WERI-Rb-1 (cell line): Measurements from ENCODE around the gene DENND5B.

Experiments
- DNase-seq: peaks from one replicate; pipeline ENCODE4 v3.0.0-alpha.2; 2020
- H3K27ac ChIP-seq: fragments of 250-450 bp; sonication (Bioruptor Pico); 2 replicates; pipeline ENCODE4 v1.5.1; 2020; ENCODE audit warnings: mild to moderate bottlenecking, moderate library complexity
- H3K27me3 ChIP-seq: fragments of 250-450 bp; sonication (Bioruptor Pico); 2 replicates; pipeline ENCODE4 v1.5.1; 2021; ENCODE audit warnings: mild to moderate bottlenecking, low read depth, moderate library complexity; ENCODE audit not compliant: insufficient read depth, severe bottlenecking
- H3K36me3 ChIP-seq: fragments of 250-450 bp; sonication (Bioruptor Pico); 2 replicates; pipeline ENCODE4 v1.5.1; 2020; ENCODE audit warnings: mild to moderate bottlenecking, moderate library complexity
- H3K4me3 ChIP-seq: 2 replicates; pipeline ENCODE4 v1.5.1; 2011; ENCODE audit warnings: low read depth, mild to moderate bottlenecking, control low read depth, low read length
- H3K9me3 ChIP-seq: fragments of 250-450 bp; sonication (Bioruptor Pico); 2 replicates; pipeline ENCODE4 v1.5.1; 2021; ENCODE audit warnings: mild to moderate bottlenecking, moderate library complexity; ENCODE audit not compliant: severe bottlenecking
- TF ChIP-seq, protein P1 (sequence below): IDR thresholded peaks from 2 replicates; pipeline ENCODE4 v1.5.1; 2011; ENCODE audit warnings: low read depth, mild to moderate bottlenecking, control low read depth, inconsistent platforms, low read length

Gene DENND5B

DNA sequence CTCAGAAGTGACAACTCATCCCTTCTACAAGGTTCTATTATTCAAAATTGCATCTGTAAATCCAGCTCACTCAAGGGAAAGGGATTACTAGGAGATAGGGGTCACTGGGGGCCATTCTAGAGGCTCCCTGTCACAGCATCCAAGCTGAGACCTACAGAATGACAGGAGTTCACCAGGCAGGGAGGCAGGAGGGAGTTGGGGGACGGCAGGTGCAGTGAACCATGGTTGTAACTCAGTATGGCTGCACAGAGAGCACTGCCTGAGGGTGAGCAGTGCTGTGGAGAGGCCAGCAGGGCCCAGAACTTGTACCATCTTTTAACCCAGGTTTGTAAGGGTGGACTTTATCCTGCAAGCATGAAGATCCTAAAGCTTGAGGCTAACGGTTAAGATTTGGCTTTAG is 227.1 kb downstream of the DENND5B start:
- Histone ChIP-seq H3K36me3 (no peaks in the 10 kb centered on the region), H3K27ac (peak overlapping the region; percentile 55), H3K9me3 (no peaks in the 10 kb centered on the region), H3K27me3 (no peaks in the 10 kb centered on the region), H3K4me3 (no peak overlapping the region)
- TF ChIP-seq, protein P1, sequence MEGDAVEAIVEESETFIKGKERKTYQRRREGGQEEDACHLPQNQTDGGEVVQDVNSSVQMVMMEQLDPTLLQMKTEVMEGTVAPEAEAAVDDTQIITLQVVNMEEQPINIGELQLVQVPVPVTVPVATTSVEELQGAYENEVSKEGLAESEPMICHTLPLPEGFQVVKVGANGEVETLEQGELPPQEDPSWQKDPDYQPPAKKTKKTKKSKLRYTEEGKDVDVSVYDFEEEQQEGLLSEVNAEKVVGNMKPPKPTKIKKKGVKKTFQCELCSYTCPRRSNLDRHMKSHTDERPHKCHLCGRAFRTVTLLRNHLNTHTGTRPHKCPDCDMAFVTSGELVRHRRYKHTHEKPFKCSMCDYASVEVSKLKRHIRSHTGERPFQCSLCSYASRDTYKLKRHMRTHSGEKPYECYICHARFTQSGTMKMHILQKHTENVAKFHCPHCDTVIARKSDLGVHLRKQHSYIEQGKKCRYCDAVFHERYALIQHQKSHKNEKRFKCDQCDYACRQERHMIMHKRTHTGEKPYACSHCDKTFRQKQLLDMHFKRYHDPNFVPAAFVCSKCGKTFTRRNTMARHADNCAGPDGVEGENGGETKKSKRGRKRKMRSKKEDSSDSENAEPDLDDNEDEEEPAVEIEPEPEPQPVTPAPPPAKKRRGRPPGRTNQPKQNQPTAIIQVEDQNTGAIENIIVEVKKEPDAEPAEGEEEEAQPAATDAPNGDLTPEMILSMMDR = no peak
- DNase-seq = peak; percentile 75

DNA sequence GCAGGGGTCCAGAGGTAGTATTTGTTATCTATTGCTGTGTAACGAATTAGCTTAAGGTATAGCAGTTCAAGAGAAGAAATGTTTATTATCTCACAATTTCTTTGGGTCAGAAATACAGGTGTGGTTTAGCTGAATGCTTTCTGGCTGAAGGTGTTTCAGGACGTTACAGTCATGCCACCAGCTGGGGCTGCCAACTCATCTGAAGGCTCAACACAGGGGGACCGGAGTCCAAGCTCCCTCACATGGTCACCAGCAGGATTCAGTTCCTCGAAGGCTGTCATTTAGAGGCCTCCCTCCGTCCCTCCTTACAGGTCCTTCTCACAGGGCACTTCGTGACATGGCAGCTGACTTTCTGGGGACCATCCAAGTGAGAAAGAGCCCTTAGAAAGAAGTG is 227.5 kb downstream of the DENND5B start:
- DNase-seq = peak; percentile 49
- Histone ChIP-seq H3K36me3 (no peaks in the 10 kb centered on the region), H3K27me3 (no peaks in the 10 kb centered on the region), H3K27ac (peak overlapping the region; percentile 55), H3K4me3 (no peak overlapping the region), H3K9me3 (no peaks in the 10 kb centered on the region)
- TF ChIP-seq, protein P1 = no peak

DNA sequence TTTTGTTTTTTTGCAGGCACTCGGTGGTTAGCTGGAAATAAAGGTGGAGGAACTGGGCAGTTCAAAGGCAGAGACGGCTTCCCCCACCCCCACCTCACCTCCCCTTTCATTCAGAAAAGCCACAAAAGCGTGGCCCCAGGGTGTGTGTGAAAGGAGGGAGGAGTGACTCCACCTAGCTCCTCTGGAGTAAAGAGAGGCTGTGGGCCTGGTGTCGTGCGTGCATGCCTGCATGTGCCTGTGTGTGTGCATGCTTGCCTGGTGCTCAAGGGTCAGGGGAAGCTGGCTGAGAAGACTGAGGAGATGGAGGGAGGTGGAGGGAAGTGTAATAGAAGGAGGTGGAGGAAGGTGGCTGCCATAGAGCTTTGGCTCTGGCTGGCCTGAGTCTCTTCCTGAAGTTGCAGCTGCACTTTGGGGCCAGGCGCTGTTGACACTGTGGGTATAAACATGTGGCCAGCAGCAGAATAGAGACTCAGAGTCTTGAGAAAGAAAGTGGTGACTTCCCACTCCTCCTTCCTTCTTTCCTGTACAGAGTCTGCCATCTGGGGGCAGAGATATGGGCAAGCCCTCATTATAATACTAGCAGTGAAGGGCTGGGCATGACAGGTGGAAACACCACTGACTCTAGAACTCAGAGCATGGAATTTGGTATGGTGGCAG is 228.0 kb downstream of the DENND5B start:
- TF ChIP-seq, protein P1 = no peak
- no peaks in the 10 kb centered on the region for H3K27me3 ChIP-seq
- H3K9me3 ChIP-seq = no peaks in the 10 kb centered on the region
- H3K36me3 ChIP-seq = no peaks in the 10 kb centered on the region
- H3K27ac ChIP-seq = peak overlapping the region; percentile 55
- no peak overlapping the region for H3K4me3 ChIP-seq
- DNase-seq = peak; percentile 27

DNA sequence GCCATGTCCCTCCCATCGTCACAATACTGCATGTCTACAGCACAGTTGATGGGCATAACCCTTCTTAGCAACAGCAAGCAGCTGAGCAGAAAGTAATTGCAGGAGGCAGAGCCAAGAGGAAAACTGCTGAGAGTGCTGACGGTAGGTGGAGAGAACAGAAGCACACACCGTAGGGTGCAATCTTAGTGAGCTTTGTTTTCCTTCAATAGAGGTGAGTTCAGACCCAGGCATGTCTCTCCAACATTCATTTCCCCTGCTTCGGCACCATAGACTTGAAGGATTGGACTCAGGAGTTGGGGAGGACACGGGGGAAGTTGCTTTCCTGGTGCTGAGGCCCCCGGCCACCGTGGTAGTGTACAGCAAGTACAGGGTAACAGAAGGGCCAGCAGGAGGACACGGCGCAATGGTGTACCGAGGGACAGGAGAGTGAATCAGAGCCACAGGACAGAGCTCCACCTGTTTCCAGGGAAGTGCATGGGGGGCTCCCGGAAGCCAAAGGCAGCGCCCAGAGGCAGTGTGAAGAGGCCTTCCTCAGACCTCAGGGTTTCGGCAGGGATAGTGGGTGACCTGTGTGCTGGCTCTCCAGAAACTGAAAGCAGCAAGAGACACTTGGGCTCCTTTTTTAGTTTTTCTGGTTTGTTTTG is 228.7 kb downstream of the DENND5B start:
- Histone ChIP-seq H3K4me3 (no peak overlapping the region), H3K27me3 (no peaks in the 10 kb centered on the region), H3K27ac (peak overlapping the region; percentile 55), H3K36me3 (no peaks in the 10 kb centered on the region), H3K9me3 (no peaks in the 10 kb centered on the region)
- TF ChIP-seq, protein P1 = no peak
- DNase-seq = peak; percentile 52

DNA sequence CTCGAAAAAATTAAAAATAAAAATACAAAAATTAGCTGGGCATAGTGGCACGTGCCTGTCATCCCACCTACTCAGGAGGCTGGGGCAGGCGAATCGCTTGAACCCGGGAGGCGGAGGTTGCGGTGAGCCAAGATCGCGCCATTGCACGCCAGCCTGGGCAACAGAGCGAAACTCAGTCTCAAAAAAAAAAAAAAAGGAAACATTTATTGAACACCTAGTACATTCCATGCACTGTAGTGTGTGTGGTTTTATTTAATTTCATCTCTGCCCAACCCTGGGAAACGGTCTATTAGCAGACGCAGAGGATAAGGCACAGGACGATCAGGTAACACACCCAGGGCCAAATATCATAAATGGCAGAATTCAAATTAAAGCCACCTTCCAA is 229.2 kb downstream of the DENND5B start:
- H3K27ac ChIP-seq = peak overlapping the region; percentile 55; the same call in 1 of the 2 replicates
- no peak overlapping the region for H3K4me3 ChIP-seq
- no peak for DNase-seq

More for the DNA sequence above, 229.2 kb downstream of the DENND5B start:
- no peaks in the 10 kb centered on the region for H3K27me3 ChIP-seq
- TF ChIP-seq, protein P1 = no peak
- no peaks in the 10 kb centered on the region for H3K9me3 ChIP-seq
- no peaks in the 10 kb centered on the region for H3K36me3 ChIP-seq
